GM23338 (cell line): ENCODE data around the gene HINT2. TPM values are rescaled to one million over a fixed set of nuclear protein-coding genes. Genes with fewer than 3 reads are reported as not detected.

Experiments used
- ATAC-seq: fragments of 200-7000 bp; cut with Tn5 transposase; 3 replicates; pipeline ENCODE4 v1.9.1; 2020
- DNase-seq: peaks from one replicate; pipeline ENCODE4 v3.0.0-alpha.2; 2015; ENCODE audit warnings: low spot score
- H2AFZ ChIP-seq: fragments of 200-600 bp; sonication (generic); 2 replicates; pipeline ENCODE4 v1.8.0; 2016; ENCODE audit warnings: antibody characterized with exemption, mild to moderate bottlenecking, moderate library complexity
- H3F3A ChIP-seq: fragments of 200-600 bp; sonication (generic); replicated peaks from 2 replicates; pipeline ENCODE4 v1.8.0; 2017; ENCODE audit warnings: antibody characterized with exemption, mixed run types, low read depth
- H3K27ac ChIP-seq: fragments of 200-600 bp; sonication (generic); 2 replicates; pipeline ENCODE4 v1.6.1; 2016; ENCODE audit warnings: low read depth
- H3K27me3 ChIP-seq: fragments of 200-600 bp; sonication (generic); 2 replicates; pipeline ENCODE4 v1.8.0; 2016; ENCODE audit warnings: mild to moderate bottlenecking, mixed run types, moderate library complexity; ENCODE audit not compliant: insufficient read depth
- H3K36me3 ChIP-seq: fragments of 200-600 bp; sonication (generic); 2 replicates; pipeline ENCODE4 v1.8.0; 2016; ENCODE audit warnings: mild to moderate bottlenecking; ENCODE audit not compliant: insufficient read depth
- H3K4me1 ChIP-seq: fragments of 200-600 bp; sonication (generic); 2 replicates; pipeline ENCODE4 v1.8.0; 2016; ENCODE audit warnings: mild to moderate bottlenecking, moderate library complexity; ENCODE audit not compliant: insufficient read depth
- H3K4me2 ChIP-seq: fragments of 200-600 bp; sonication (generic); 2 replicates; pipeline ENCODE4 v1.7.1; 2017; ENCODE audit warnings: mixed run types
- H3K4me3 ChIP-seq: fragments of 200-600 bp; sonication (generic); 2 replicates; pipeline ENCODE4 v1.6.1; 2016; ENCODE audit warnings: mixed run types
- H3K79me2 ChIP-seq: fragments of 200-600 bp; sonication (generic); replicated peaks from 2 replicates; pipeline ENCODE4 v1.8.0; 2017; ENCODE audit warnings: mild to moderate bottlenecking; ENCODE audit not compliant: insufficient read depth
- H3K9me2 ChIP-seq: fragments of 200-600 bp; sonication (generic); 2 replicates; pipeline ENCODE4 v1.8.0; 2017; ENCODE audit not compliant: insufficient read depth
- H4K20me1 ChIP-seq: fragments of 200-600 bp; sonication (generic); replicated peaks from 2 replicates; pipeline ENCODE4 v1.8.0; 2017; ENCODE audit warnings: mild to moderate bottlenecking; ENCODE audit not compliant: insufficient read depth
- H3K27ac Mint-ChIP-seq: 2 replicates; pipeline ENCODE4 v1.8.0; 2020; ENCODE audit warnings: inconsistent platforms, mild to moderate bottlenecking, moderate library complexity, mixed read lengths
- H3K27me3 Mint-ChIP-seq: 3 replicates; pipeline ENCODE4 v1.8.0; 2022; ENCODE audit warnings: low read depth, mild to moderate bottlenecking, moderate library complexity, mixed read lengths, inconsistent platforms; ENCODE audit not compliant: insufficient read depth, poor library complexity
- H3K36me3 Mint-ChIP-seq: 3 replicates; pipeline ENCODE4 v1.8.0; 2021; ENCODE audit warnings: low read depth, mild to moderate bottlenecking, inconsistent platforms, moderate library complexity, mixed read lengths
- H3K4me1 Mint-ChIP-seq: 3 replicates; pipeline ENCODE4 v1.8.0; 2020; ENCODE audit warnings: mild to moderate bottlenecking, inconsistent platforms, mixed read lengths
- H3K4me3 Mint-ChIP-seq: 3 replicates; pipeline ENCODE4 v1.8.0; 2021; ENCODE audit warnings: moderate library complexity, mild to moderate bottlenecking, inconsistent platforms, mixed read lengths
- H3K9me3 Mint-ChIP-seq: 3 replicates; pipeline ENCODE4 v1.8.0; 2020; ENCODE audit warnings: moderate library complexity, mild to moderate bottlenecking, inconsistent platforms, mixed read lengths
- CREB1 ChIP-seq: fragments of 250-450 bp; sonication (Bioruptor Pico); IDR thresholded peaks from 2 replicates; pipeline ENCODE4 v1.5.0; 2020; ENCODE audit warnings: low read depth, mild to moderate bottlenecking, moderate library complexity
- EZH2phosphoT487 ChIP-seq: fragments of 200-600 bp; sonication (generic); IDR thresholded peaks from one replicate; pipeline ENCODE4 v1.8.1; 2018; ENCODE audit warnings: antibody characterized with exemption; ENCODE audit not compliant: unreplicated experiment
- JUNB ChIP-seq: IDR thresholded peaks from one replicate; pipeline ENCODE4 v1.6.1; 2016; ENCODE audit warnings: antibody characterized with exemption; ENCODE audit not compliant: unreplicated experiment
- NANOG ChIP-seq: IDR thresholded peaks from 2 replicates; pipeline ENCODE4 v1.6.1; 2016; ENCODE audit warnings: antibody characterized with exemption, borderline replicate concordance
- POLR2AphosphoS5 ChIP-seq: IDR thresholded peaks from 2 replicates; pipeline ENCODE4 v1.6.1; 2016; ENCODE audit warnings: antibody characterized with exemption, low read depth
- STAT1 ChIP-seq: IDR thresholded peaks from one replicate; pipeline ENCODE4 v1.6.1; 2016; ENCODE audit warnings: antibody characterized with exemption; ENCODE audit not compliant: unreplicated experiment
- ZNF331 ChIP-seq: fragments of 250-450 bp; sonication (Bioruptor Pico); IDR thresholded peaks from 2 replicates; pipeline ENCODE4 v1.5.0; 2020; ENCODE audit warnings: low read depth, mild to moderate bottlenecking, moderate library complexity
- polyA plus RNA-seq: library from polyadenylated mRNA; unstranded; fragments of >200 nt; fragmentation: Nextera tagmentation; extraction: Ambion mirVana; gene quantifications from 2 replicates; pipeline ENCODE4 v1.2.1, GENCODE V29; 2016
- total RNA-seq: library from RNA; depleted of rRNA; stranded (reverse); fragments of >200 nt; shearing (Covaris generic); gene quantifications from 2 replicates; pipeline ENCODE4 v1.2.3, GENCODE V29; 2014
- TF ChIP-seq, protein P1 (sequence below): IDR thresholded peaks from 2 replicates; pipeline ENCODE4 v1.6.1; 2016; ENCODE audit warnings: antibody characterized with exemption
- TF ChIP-seq, protein P2 (sequence below): fragments of 250-450 bp; sonication (Bioruptor Pico); IDR thresholded peaks from 2 replicates; pipeline ENCODE4 v1.5.0; 2020; ENCODE audit warnings: mild to moderate bottlenecking, moderate library complexity

HINT2 gene
- total and polyA plus RNA-seq, 2 experiments from 2014 or later: 20.9 to 69.9 TPM

DNA sequence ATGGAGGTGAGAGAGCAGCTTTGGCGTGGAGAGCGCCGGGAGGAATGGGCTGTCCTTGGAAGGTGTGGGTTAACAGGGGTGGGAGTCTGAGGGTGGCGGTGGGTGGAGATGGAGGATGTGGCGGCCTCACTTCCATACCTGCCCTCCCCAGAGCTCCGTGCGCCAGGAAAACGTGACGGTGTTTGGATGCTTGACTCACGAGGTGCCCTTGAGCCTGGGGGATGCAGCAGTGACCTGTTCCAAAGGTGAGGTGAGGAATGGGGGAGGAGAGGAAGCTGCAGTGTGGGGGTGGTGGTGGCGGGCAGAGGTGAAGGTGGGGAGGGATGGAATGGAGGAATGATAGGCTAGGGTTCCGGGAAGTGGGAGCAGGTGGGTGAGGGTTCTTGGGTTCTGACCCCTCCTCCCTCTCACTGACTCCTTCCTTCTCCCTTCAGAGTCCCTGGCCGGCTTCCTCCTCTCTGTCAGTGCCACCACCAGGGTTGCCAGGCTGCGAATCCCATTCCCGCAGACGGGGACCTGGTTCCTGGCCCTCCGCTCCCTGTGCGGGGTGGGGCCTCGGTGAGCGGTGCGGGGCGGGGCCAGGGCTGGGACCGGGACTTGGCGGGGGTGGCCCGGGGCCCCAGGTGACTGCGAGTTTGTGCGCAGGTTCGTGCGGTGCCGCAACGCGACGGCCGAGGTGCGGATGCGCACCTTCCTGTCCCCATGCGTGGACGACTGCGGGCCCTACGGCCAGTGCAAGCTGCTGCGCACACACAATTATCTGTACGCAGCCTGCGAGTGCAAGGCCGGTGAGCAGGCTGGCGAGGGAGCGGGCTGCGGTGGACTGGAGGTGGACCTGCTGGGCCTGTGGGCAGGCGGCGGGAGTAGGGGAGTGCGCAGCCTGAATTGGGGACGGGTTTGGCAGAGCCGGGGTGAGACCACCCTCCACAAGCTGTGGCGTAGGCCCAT is 31.3 kb upstream of the HINT2 start:
- H3K4me1 ChIP-seq: peaks cover 31% of the 10 kb centered on the region
- Mint-ChIP-seq H3K4me1 (peaks cover 28% of the 10 kb centered on the region), H3K36me3 (peaks cover 3% of the 10 kb centered on the region; the same call in 2 of the 3 replicates), H3K9me3 (no peaks in the 10 kb centered on the region), H3K4me3 (peak overlapping the region; percentile 77), H3K27me3 (peaks cover 10% of the 10 kb centered on the region), H3K27ac (peak overlapping the region; percentile 73)
- H3K27me3 ChIP-seq: peaks cover 10% of the 10 kb centered on the region; the same call in 1 of the 2 replicates
- DNase-seq: peak; percentile 84
- H3K27ac ChIP-seq: peak overlapping the region; percentile 35
- TF ChIP-seq STAT1: no peak
- TF ChIP-seq CREB1: 0 out of 2 replicates have a peak, but pooled peaks have one; percentile 40
- TF ChIP-seq ZNF331 (CRISPR knock-in tag): no peak
- TF ChIP-seq, protein P1, sequence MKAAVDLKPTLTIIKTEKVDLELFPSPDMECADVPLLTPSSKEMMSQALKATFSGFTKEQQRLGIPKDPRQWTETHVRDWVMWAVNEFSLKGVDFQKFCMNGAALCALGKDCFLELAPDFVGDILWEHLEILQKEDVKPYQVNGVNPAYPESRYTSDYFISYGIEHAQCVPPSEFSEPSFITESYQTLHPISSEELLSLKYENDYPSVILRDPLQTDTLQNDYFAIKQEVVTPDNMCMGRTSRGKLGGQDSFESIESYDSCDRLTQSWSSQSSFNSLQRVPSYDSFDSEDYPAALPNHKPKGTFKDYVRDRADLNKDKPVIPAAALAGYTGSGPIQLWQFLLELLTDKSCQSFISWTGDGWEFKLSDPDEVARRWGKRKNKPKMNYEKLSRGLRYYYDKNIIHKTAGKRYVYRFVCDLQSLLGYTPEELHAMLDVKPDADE: 0 out of 2 replicates have a peak, but pooled peaks have one; percentile 11
- TF ChIP-seq POLR2AphosphoS5: peak; percentile 75
- H3K36me3 ChIP-seq: no peaks in the 10 kb centered on the region
- no peaks in the 10 kb centered on the region for H4K20me1 ChIP-seq
- peak; percentile 83 for ATAC-seq
- H3K4me2 ChIP-seq: peak overlapping the region; percentile 84
- 0 out of 2 replicates have a peak, but pooled peaks cover 4% of the 10 kb centered on the region for H3K9me2 ChIP-seq
- no peaks in the 10 kb centered on the region; the same call in 1 of the 2 replicates for H3F3A ChIP-seq
- H3K4me3 ChIP-seq: peak overlapping the region; percentile 80
- H3K79me2 ChIP-seq: no peaks in the 10 kb centered on the region
- H2AFZ ChIP-seq: peak overlapping the region; percentile 89

DNA sequence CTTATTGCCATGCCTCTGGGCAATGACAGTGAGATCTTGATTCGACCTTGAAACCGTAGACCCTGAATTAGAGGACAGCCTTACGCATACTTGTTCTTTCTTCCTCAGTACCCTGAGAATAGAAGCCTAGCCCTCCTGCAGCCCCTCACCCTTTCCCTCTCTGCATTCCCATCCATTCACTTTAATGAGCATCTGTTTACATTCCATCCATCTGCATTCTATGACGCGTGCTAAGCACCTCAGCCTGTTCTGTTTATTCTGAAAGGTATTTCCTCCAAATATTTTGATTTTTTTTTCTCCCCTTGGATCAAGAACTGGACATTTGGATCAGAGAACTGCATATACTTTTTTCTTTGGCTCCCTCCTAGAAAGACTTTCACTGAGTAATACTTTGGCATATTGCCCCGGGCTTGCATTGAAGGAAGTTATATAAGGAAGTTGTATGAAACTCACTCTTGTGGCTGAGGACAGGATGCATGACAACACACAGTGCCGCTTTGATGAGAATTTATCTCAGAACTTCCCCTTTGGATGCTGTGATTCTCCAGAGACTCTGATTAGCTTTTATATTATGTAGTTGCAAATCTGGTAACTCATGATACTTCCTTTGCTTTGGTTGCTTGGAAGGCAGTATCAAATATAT is 29.9 kb upstream of the HINT2 start:
- Histone ChIP-seq H3K36me3 (no peaks in the 10 kb centered on the region), H3K79me2 (no peaks in the 10 kb centered on the region), H3K27me3 (peaks cover 10% of the 10 kb centered on the region; the same call in 1 of the 2 replicates), H3K4me1 (peaks cover 31% of the 10 kb centered on the region), H3F3A (no peaks in the 10 kb centered on the region; the same call in 1 of the 2 replicates), H2AFZ (no peak overlapping the region), H3K4me3 (peak overlapping the region; percentile 80), H3K27ac (peak overlapping the region; percentile 75), H3K4me2 (peak overlapping the region; percentile 84), H4K20me1 (no peaks in the 10 kb centered on the region), H3K9me2 (0 out of 2 replicates have a peak, but pooled peaks cover 4% of the 10 kb centered on the region)
- H3K4me3 Mint-ChIP-seq: peak overlapping the region; percentile 77
- DNase-seq (peak; percentile 64), ATAC-seq (peak; percentile 24)
- H3K9me3 Mint-ChIP-seq: no peaks in the 10 kb centered on the region
- H3K4me1 Mint-ChIP-seq: peaks cover 33% of the 10 kb centered on the region
- H3K36me3 Mint-ChIP-seq: peaks cover 3% of the 10 kb centered on the region; the same call in 2 of the 3 replicates
- H3K27me3 Mint-ChIP-seq: peaks cover 12% of the 10 kb centered on the region
- H3K27ac Mint-ChIP-seq: peak overlapping the region; percentile 28
- TF ChIP-seq JUNB (no peak), NANOG (peak; percentile 52; the same call in 1 of the 2 replicates), EZH2phosphoT487 (no peak), POLR2AphosphoS5 (0 out of 2 replicates have a peak, but pooled peaks have one; percentile 24), CREB1 (peak; percentile 65)
- TF ChIP-seq, protein P2, sequence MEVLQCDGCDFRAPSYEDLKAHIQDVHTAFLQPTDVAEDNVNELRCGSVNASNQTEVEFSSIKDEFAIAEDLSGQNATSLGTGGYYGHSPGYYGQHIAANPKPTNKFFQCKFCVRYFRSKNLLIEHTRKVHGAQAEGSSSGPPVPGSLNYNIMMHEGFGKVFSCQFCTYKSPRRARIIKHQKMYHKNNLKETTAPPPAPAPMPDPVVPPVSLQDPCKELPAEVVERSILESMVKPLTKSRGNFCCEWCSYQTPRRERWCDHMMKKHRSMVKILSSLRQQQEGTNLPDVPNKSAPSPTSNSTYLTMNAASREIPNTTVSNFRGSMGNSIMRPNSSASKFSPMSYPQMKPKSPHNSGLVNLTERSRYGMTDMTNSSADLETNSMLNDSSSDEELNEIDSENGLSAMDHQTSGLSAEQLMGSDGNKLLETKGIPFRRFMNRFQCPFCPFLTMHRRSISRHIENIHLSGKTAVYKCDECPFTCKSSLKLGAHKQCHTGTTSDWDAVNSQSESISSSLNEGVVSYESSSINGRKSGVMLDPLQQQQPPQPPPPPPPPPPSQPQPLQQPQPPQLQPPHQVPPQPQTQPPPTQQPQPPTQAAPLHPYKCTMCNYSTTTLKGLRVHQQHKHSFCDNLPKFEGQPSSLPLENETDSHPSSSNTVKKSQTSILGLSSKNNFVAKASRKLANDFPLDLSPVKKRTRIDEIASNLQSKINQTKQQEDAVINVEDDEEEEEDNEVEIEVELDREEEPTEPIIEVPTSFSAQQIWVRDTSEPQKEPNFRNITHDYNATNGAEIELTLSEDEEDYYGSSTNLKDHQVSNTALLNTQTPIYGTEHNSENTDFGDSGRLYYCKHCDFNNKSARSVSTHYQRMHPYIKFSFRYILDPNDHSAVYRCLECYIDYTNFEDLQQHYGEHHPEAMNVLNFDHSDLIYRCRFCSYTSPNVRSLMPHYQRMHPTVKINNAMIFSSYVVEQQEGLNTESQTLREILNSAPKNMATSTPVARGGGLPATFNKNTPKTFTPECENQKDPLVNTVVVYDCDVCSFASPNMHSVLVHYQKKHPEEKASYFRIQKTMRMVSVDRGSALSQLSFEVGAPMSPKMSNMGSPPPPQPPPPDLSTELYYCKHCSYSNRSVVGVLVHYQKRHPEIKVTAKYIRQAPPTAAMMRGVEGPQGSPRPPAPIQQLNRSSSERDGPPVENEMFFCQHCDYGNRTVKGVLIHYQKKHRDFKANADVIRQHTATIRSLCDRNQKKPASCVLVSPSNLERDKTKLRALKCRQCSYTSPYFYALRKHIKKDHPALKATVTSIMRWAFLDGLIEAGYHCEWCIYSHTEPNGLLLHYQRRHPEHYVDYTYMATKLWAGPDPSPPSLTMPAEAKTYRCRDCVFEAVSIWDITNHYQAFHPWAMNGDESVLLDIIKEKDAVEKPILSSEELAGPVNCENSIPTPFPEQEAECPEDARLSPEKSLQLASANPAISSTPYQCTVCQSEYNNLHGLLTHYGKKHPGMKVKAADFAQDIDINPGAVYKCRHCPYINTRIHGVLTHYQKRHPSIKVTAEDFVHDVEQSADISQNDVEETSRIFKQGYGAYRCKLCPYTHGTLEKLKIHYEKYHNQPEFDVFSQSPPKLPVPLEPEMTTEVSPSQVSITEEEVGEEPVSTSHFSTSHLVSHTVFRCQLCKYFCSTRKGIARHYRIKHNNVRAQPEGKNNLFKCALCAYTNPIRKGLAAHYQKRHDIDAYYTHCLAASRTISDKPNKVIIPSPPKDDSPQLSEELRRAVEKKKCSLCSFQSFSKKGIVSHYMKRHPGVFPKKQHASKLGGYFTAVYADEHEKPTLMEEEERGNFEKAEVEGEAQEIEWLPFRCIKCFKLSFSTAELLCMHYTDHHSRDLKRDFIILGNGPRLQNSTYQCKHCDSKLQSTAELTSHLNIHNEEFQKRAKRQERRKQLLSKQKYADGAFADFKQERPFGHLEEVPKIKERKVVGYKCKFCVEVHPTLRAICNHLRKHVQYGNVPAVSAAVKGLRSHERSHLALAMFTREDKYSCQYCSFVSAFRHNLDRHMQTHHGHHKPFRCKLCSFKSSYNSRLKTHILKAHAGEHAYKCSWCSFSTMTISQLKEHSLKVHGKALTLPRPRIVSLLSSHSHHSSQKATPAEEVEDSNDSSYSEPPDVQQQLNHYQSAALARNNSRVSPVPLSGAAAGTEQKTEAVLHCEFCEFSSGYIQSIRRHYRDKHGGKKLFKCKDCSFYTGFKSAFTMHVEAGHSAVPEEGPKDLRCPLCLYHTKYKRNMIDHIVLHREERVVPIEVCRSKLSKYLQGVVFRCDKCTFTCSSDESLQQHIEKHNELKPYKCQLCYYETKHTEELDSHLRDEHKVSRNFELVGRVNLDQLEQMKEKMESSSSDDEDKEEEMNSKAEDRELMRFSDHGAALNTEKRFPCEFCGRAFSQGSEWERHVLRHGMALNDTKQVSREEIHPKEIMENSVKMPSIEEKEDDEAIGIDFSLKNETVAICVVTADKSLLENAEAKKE: no peak
